VCaP (cell line): ENCODE results near the gene SLC18A2.

Experiments
- H3K27ac ChIP-seq: fragments of 450-650 bp; 2 replicates; pipeline ENCODE4 v1.5.1; 2017
- CTCF ChIP-seq: fragments of 450-650 bp; conservative IDR thresholded peaks from 2 replicates; pipeline ENCODE4 v1.5.1; 2017; ENCODE audit warnings: mild to moderate bottlenecking, moderate library complexity

The SLC18A2 gene

GRCh38 chr10:117318909-117319308, 78.0 kb downstream of the SLC18A2 start:
- peak; percentile 48 for TF ChIP-seq CTCF
- H3K27ac ChIP-seq = no peak overlapping the region

DNA sequence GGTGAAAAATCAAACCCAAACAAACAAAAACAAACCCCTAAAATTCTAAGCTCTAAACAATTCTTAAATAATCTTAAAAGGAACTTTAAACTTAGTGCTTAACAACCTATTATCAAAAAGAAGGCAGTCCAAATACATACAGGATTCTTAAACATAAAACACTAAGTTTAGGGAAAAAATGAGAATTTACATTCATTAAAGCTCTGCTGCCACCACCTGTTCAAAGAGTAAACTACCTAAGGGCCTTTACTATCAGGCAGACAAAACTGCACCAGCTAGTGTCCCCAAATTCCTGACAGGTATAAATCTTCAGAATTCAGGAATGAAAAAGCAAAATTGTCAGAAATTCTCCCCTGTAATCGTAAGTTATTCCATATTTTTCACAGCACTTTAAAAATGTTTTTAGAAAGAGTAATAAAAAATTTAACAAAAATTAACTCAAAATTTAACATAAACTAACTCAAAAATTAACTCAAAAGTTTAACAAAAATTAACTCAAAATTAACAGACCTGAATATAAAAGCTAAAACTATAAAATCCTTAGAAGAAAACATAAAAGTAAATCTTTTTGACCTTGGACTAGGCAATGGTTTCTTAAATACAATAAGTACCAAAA, 79.2 kb downstream of the SLC18A2 start:
- TF ChIP-seq CTCF = peak; percentile 72
- no peak overlapping the region for H3K27ac ChIP-seq

DNA sequence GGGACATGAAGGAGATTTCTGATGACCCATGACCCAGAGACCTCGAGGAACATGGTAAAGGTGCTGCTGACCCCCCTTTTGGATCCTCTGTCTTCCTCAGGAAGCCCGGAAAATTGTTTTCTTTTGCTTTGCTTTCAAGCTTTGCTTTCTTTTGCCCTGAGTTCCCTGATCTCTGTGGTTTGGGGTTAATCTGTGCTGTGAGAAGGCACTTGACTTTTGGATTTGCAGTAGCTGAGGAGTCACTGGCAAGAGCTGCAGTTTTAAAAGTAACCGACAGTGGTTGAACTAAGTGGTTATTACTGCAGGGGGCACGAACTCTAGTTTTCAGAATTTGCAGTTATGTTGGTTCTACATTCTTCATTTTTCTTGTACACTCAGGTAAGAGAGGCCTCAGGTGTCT, 81.3 kb downstream of the SLC18A2 start:
- H3K27ac ChIP-seq = no peak overlapping the region
- TF ChIP-seq CTCF = no peak

GRCh38 chr10:117324367-117324766, 83.5 kb downstream of the SLC18A2 start:
- no peak for TF ChIP-seq CTCF
- H3K27ac ChIP-seq = no peak overlapping the region

DNA sequence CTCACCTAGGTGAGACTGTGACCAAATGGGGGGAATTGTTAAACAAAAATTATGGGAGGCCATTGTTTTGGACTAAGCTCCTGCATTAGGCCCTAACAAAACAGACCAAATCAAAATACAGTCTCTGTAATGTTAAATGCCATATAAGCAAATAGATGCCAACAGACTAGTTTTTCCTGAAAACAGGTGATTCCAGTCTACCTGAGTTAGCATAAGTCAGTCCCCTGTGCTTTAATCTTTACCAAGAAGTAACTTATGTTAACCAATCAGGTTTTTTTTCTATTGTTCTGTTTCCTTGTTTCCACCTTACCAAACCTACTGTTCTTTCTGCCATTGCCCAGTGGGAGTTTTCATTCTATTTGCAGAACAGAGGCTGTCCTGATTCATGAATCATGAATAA, 86.3 kb downstream of the SLC18A2 start:
- no peak for TF ChIP-seq CTCF
- no peak overlapping the region for H3K27ac ChIP-seq
